AG09309 (cell line): Measurements from ENCODE around the gene RYR2.
A peak's percentile ranks its signal among the peaks of the same experiment; 100 is the strongest.
"Not testable (repeated sequence)": the region's sequence is repeated elsewhere in the genome, so short reads cannot be mapped to it uniquely, and the experiment has no call there.

Experiments used
- DNase-seq: peaks from one replicate; pipeline ENCODE4 v3.0.0-alpha.2; 2010; ENCODE audit warnings: low read depth
- H3K4me3 ChIP-seq: 2 replicates; pipeline ENCODE4 v1.5.1; 2011; ENCODE audit warnings: mild to moderate bottlenecking, low read depth, low read length, moderate library complexity; ENCODE audit not compliant: control insufficient read depth
- CTCF ChIP-seq: IDR thresholded peaks from 2 replicates; pipeline ENCODE4 v1.5.1; 2011; ENCODE audit warnings: mild to moderate bottlenecking, low read depth, low read length, inconsistent platforms; ENCODE audit not compliant: insufficient read depth, control insufficient read depth; ENCODE audit errors: missing control alignments

Gene RYR2

GRCh38 chr1:237590386-237590785 lies 548.4 kb downstream of the RYR2 start:
- no peak overlapping the region for H3K4me3 ChIP-seq
- no peak for DNase-seq
- TF ChIP-seq CTCF = no peak

GRCh38 chr1:237591353-237591752 lies 549.4 kb downstream of the RYR2 start:
- no peak for TF ChIP-seq CTCF
- DNase-seq = no peak
- no peak overlapping the region for H3K4me3 ChIP-seq

GRCh38 chr1:237603036-237603568 lies 561.1 kb downstream of the RYR2 start:
- not testable (repeated sequence) for H3K4me3 ChIP-seq
- DNase-seq = peak; percentile 73

GRCh38 chr1:237608433-237608832 lies 566.4 kb downstream of the RYR2 start:
- no peak for DNase-seq
- no peak for TF ChIP-seq CTCF
- no peak overlapping the region for H3K4me3 ChIP-seq

- no peak overlapping the region for H3K4me3 ChIP-seq
- DNase-seq = no peak
- TF ChIP-seq CTCF = no peak
These were observed 568.2 kb downstream of the RYR2 start for GRCh38 chr1:237610157-237610556.

- no peak overlapping the region for H3K4me3 ChIP-seq
- TF ChIP-seq CTCF = no peak
- DNase-seq = no peak
These were observed 572.0 kb downstream of the RYR2 start for GRCh38 chr1:237613984-237614383.

GRCh38 chr1:237619553-237619952 lies 577.6 kb downstream of the RYR2 start:
- DNase-seq = no peak
- H3K4me3 ChIP-seq = no peak overlapping the region
- no peak for TF ChIP-seq CTCF
